Naive thymus-derived CD4-positive, alpha-beta T cell (primary cell): ENCODE measurements around the gene LHX4. TPM values are rescaled to one million over a fixed set of nuclear protein-coding genes. Genes with fewer than 3 reads are reported as not detected.

Experiments
- ATAC-seq: fragments of 150-1000 bp; cut with Tn5 transposase; 2 replicates; pipeline ENCODE4 v1.10.0; 2021; ENCODE audit warnings: mild to moderate bottlenecking, moderate library complexity
- CTCF ChIA-PET: fragments of 350-600 bp; sonication (Branson Sonifier 250); formaldehyde crosslinking; loops from one replicate; lab custom pipeline; 2021; ENCODE audit warnings: antibody characterized with exemption; lab: Charles Lee
- POLR2A ChIA-PET: fragments of 350-600 bp; sonication (Branson Sonifier 250); formaldehyde crosslinking; loops from one replicate; lab custom pipeline; 2021; ENCODE audit warnings: antibody characterized with exemption, inconsistent platforms; lab: Charles Lee
- DNase-seq, 9 donors: peaks; one replicate each; pipeline versions ENCODE4 v3.0.0 to v3.0.0-alpha.2; 2020 to 2022; ENCODE audit warnings: mixed read lengths in 1 of 9
- H3K27ac ChIP-seq: one replicate; pipeline ENCODE4 v1.7.0; 2013; ENCODE audit warnings: mild to moderate bottlenecking, low read depth, low read length, moderate library complexity
- H3K27me3 ChIP-seq, 2 donors: one replicate each; pipeline ENCODE4 v1.7.0; 2013; ENCODE audit warnings: low read length in 2 of 2, mild to moderate bottlenecking in 2 of 2, moderate library complexity in 2 of 2; ENCODE audit not compliant: control insufficient read depth in 2 of 2, insufficient read depth in 2 of 2
- H3K36me3 ChIP-seq, 3 experiments: 1 replicate in 2 of 3; 2 replicates in 1 of 3; pipeline ENCODE4 v1.7.0; 2013; ENCODE audit warnings: low read length in 3 of 3, mild to moderate bottlenecking in 3 of 3, moderate library complexity in 1 of 3; ENCODE audit not compliant: insufficient read depth in 3 of 3, control insufficient read depth in 2 of 3
- H3K4me1 ChIP-seq, 2 donors: one replicate each; pipeline ENCODE4 v1.7.0; 2013; ENCODE audit warnings: low read length in 2 of 2, mild to moderate bottlenecking in 2 of 2, moderate library complexity in 1 of 2; ENCODE audit not compliant: control insufficient read depth in 2 of 2, insufficient read depth in 2 of 2
- H3K4me3 ChIP-seq: 2 replicates; pipeline ENCODE4 v1.7.0; 2013; ENCODE audit warnings: mild to moderate bottlenecking, low read length
- H3K9me3 ChIP-seq, 3 experiments: 1 replicate in 2 of 3; 2 replicates in 1 of 3; pipeline ENCODE4 v1.7.0; 2013; ENCODE audit warnings: low read length in 3 of 3; ENCODE audit not compliant: control insufficient read depth in 2 of 3
- H3K27ac Mint-ChIP-seq, 9 donors: one replicate each; pipeline ENCODE4 v1.8.0; 2020 to 2022; ENCODE audit warnings: mixed read lengths in 9 of 9, mild to moderate bottlenecking in 8 of 9, moderate library complexity in 5 of 9, inconsistent platforms in 2 of 9
- H3K27me3 Mint-ChIP-seq, 5 donors: one replicate each; pipeline ENCODE4 v1.8.0; 2021 to 2022; ENCODE audit warnings: mixed read lengths in 5 of 5, mild to moderate bottlenecking in 1 of 5
- H3K36me3 Mint-ChIP-seq, 5 donors: one replicate each; pipeline ENCODE4 v1.8.0; 2020 to 2022; ENCODE audit warnings: mixed read lengths in 5 of 5, mild to moderate bottlenecking in 3 of 5, inconsistent platforms in 1 of 5
- H3K4me1 Mint-ChIP-seq, 7 donors: one replicate each; pipeline ENCODE4 v1.8.0; 2020 to 2022; ENCODE audit warnings: mixed read lengths in 7 of 7, mild to moderate bottlenecking in 3 of 7, inconsistent platforms in 1 of 7
- H3K4me3 Mint-ChIP-seq, 10 donors: one replicate each; pipeline ENCODE4 v1.8.0; 2020 to 2022; ENCODE audit warnings: mild to moderate bottlenecking in 10 of 10, mixed read lengths in 10 of 10, moderate library complexity in 6 of 10, inconsistent platforms in 2 of 10
- H3K9me3 Mint-ChIP-seq, 11 donors: one replicate each; pipeline ENCODE4 v1.8.0; 2020 to 2022; ENCODE audit warnings: mixed read lengths in 11 of 11, mild to moderate bottlenecking in 4 of 11, inconsistent platforms in 1 of 11, moderate library complexity in 1 of 11
- intact Hi-C, 2 donors: fragments of 100-400 bp; cut with micrococcal nuclease; formaldehyde crosslinking; loops; one replicate each; pipeline ENCODE4 v1.15.1; 2023
- polyA plus RNA-seq, 2 donors: library from polyadenylated mRNA; unstranded; fragments of 300-500 nt; fragmentation: Illumina TruSeq; gene quantifications; one replicate each; pipeline ENCODE4 v1.2.3, GENCODE V29; 2021
- total RNA-seq, 6 experiments: library from RNA in 5 of 6; stranded (reverse) in 5 of 6; gene quantifications; 1 replicate in 5 of 6; 2 replicates in 1 of 6; pipeline ENCODE4 v1.2.3 and lab custom pipeline; 2021 to 2026

The LHX4 gene
- total and polyA plus RNA-seq, 7 experiments from 2014 or later, result 0.07 to 0.58 (median 0.24) TPM; not detected in 4

DNA sequence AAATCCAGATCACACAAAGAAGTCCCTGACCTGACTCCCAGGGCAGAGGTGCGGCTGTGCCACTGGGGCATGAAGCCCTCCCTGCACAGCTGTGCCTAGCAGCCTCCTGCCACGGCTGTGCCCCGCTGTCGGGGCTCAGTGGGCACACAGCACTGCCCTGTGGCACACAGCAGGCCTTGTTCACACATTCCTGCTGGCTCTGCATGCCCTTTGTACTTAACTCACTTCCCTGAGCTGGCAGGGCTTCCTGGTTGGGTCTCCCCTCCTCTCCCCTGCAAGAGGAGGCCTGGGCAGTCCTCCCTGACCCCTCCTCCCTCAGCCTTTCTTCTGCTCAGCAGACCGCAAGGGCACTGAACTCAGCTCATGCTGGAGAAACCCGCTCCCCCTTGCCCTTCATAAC, 14.8 kb downstream of the LHX4 start:
- peaks cover 0 to 4% of the 10 kb centered on the region in 2 donors for H3K27me3 ChIP-seq
- no peaks in the 10 kb centered on the region for H3K4me1 ChIP-seq
- Mint-ChIP-seq H3K27ac (no peak overlapping the region), H3K27me3 (peaks cover 37 to 67% (median 51%) of the 10 kb centered on the region in 5 donors), H3K4me3 (no peak overlapping the region), H3K36me3 (no peaks in the 10 kb centered on the region), H3K9me3 (peaks cover 0 to 2% (median 0%) of the 10 kb centered on the region in 11 donors), H3K4me1 (peaks cover 0 to 2% (median 0%) of the 10 kb centered on the region in 7 donors)
- intact Hi-C loops, result no loop called here
- no peak for DNase-seq
- no peaks in the 10 kb centered on the region for H3K9me3 ChIP-seq
- no peak for ATAC-seq
- no peak overlapping the region for H3K27ac ChIP-seq
- no peak overlapping the region for H3K4me3 ChIP-seq
- H3K36me3 ChIP-seq, result no peaks in the 10 kb centered on the region
- POLR2A ChIA-PET, result no interaction called here
- CTCF ChIA-PET, result no interaction called here

DNA sequence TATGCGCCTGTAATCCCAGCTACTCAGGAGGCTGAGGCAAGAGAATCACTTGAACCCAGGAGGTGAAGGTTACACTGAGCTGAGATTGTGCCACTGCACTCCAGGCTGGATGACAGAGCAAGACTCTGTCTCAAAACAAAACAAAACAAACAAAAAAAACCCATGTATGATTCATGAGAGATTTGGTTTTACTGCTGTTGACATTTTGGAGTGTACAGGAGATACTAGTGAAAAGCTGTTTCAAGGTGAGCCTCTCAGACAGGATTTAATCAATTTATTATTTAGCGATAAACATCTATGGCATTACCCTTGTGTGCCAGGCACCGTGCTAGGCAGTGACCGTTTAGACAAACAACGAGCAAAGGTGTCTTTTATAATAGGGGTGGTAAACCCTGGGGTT, 16.5 kb downstream of the LHX4 start:
- no peaks in the 10 kb centered on the region for H3K27me3 ChIP-seq
- no peaks in the 10 kb centered on the region for H3K36me3 ChIP-seq
- H3K4me1 Mint-ChIP-seq, result peaks cover 0 to 4% (median 0%) of the 10 kb centered on the region in 7 donors
- H3K27ac Mint-ChIP-seq, result no peak overlapping the region
- no peak overlapping the region for H3K4me3 Mint-ChIP-seq
- H3K36me3 Mint-ChIP-seq, result no peaks in the 10 kb centered on the region
- no peaks in the 10 kb centered on the region for H3K4me1 ChIP-seq
- ChIA-PET CTCF (no interaction called here), POLR2A (no interaction called here)
- H3K9me3 ChIP-seq, result no peaks in the 10 kb centered on the region
- intact Hi-C loops, result no loop called here
- peaks cover 20 to 65% (median 44%) of the 10 kb centered on the region in 5 donors for H3K27me3 Mint-ChIP-seq
- H3K9me3 Mint-ChIP-seq, result no peaks in the 10 kb centered on the region
- no peak overlapping the region for H3K4me3 ChIP-seq
- no peak for ATAC-seq
- H3K27ac ChIP-seq, result no peak overlapping the region
- DNase-seq, result no peak

DNA sequence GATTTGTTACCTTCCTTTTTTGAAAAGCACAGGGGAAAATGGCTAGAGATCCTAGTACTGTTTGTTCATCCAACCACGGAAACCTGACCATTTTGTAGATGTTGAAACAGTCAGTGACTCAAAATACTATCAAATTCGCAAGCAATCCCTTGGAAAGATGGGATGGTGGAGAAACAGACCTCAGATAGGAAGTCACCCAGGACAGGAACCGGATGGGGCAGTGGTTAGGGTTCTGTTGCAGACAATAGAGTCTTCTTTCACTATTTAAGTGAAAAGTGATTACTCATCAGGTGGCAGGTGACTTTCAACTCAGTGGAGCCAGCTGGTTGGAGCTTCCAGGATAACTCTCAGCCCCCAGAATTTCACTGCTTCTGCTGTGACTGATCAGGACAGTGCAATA, 17.0 kb downstream of the LHX4 start:
- Mint-ChIP-seq H3K27me3 (peaks cover 16 to 65% (median 44%) of the 10 kb centered on the region in 5 donors), H3K36me3 (no peaks in the 10 kb centered on the region), H3K9me3 (no peaks in the 10 kb centered on the region), H3K4me1 (peaks cover 0 to 4% (median 0%) of the 10 kb centered on the region in 7 donors), H3K4me3 (no peak overlapping the region), H3K27ac (no peak overlapping the region)
- ATAC-seq, result no peak
- ChIA-PET POLR2A (no interaction called here), CTCF (interaction anchor here (0.5 to 1.1 kb wide), 2 partner anchors 231 to 707 kb away, joined by 3 to 8 read pairs; no protein-coding TSS in a partner anchor)
- no peaks in the 10 kb centered on the region for H3K4me1 ChIP-seq
- no peaks in the 10 kb centered on the region for H3K36me3 ChIP-seq
- no peak for DNase-seq
- no peaks in the 10 kb centered on the region for H3K27me3 ChIP-seq
- intact Hi-C loops, result no loop called here
- no peak overlapping the region for H3K4me3 ChIP-seq
- H3K9me3 ChIP-seq, result no peaks in the 10 kb centered on the region
- no peak overlapping the region for H3K27ac ChIP-seq

DNA sequence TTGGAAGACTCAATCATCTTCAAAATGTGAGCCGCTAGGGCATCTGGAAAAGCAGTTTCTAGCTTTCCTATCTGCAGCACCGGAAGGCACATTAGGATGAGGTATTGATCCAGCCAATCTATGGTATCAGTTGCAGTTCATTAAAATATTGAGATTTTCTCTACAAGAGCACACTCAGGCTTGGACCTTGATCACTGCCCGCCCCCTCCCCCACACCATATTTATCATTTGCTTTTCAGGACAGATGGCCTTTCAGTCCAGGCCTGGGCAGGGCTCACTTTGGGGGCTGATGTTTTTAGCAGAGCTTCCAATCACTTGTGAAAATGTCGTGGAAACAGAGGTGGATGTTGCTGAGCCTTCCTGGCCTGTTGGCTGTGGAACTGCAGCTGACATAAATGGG, 17.5 kb downstream of the LHX4 start:
- Mint-ChIP-seq H3K4me1 (peaks cover 0 to 4% (median 0%) of the 10 kb centered on the region in 7 donors), H3K27me3 (peaks cover 12 to 65% (median 42%) of the 10 kb centered on the region in 5 donors), H3K9me3 (no peaks in the 10 kb centered on the region), H3K4me3 (no peak overlapping the region), H3K36me3 (no peaks in the 10 kb centered on the region), H3K27ac (no peak overlapping the region)
- CTCF ChIA-PET, result interaction anchor here (0.5 to 1.1 kb wide), 2 partner anchors 230 to 707 kb away, joined by 3 to 8 read pairs; no protein-coding TSS in a partner anchor
- ATAC-seq (no peak), DNase-seq (no peak)
- Histone ChIP-seq H3K27me3 (peaks cover 0 to 2% of the 10 kb centered on the region in 2 donors), H3K4me1 (no peaks in the 10 kb centered on the region), H3K9me3 (no peaks in the 10 kb centered on the region), H3K27ac (no peak overlapping the region), H3K4me3 (no peak overlapping the region), H3K36me3 (no peaks in the 10 kb centered on the region)
- POLR2A ChIA-PET, result no interaction called here
- intact Hi-C loops, result no loop called here

DNA sequence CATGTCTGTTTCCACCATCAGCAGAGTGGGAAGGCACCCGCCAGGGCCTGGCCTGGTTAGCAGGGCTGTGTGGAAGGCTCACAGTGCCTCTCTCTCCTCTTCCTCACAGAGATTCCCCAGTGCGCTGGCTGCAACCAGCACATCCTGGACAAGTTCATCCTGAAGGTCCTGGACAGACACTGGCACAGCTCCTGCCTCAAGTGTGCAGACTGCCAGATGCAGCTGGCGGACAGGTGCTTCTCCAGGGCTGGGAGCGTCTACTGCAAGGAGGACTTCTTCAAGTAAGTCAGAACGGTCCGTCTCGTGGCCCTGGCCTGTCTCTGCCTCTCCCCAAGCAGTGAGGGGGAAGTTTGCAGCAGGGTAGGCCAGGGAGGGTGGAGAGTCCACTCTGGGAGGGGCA, 18.1 kb downstream of the LHX4 start:
- no peaks in the 10 kb centered on the region for H3K36me3 ChIP-seq
- ATAC-seq (no peak), DNase-seq (no peak)
- Mint-ChIP-seq H3K4me1 (peaks cover 0 to 4% (median 0%) of the 10 kb centered on the region in 7 donors), H3K4me3 (no peak overlapping the region), H3K27ac (no peak overlapping the region), H3K27me3 (peaks cover 6 to 66% (median 42%) of the 10 kb centered on the region in 5 donors), H3K9me3 (no peaks in the 10 kb centered on the region), H3K36me3 (no peaks in the 10 kb centered on the region)
- no peak overlapping the region for H3K4me3 ChIP-seq
- no peak overlapping the region for H3K27ac ChIP-seq
- no peaks in the 10 kb centered on the region for H3K4me1 ChIP-seq
- H3K27me3 ChIP-seq, result peaks cover 0 to 6% of the 10 kb centered on the region in 2 donors
- intact Hi-C loops, result no loop called here
- CTCF ChIA-PET, result no interaction called here
- POLR2A ChIA-PET, result no interaction called here
- no peaks in the 10 kb centered on the region for H3K9me3 ChIP-seq

DNA sequence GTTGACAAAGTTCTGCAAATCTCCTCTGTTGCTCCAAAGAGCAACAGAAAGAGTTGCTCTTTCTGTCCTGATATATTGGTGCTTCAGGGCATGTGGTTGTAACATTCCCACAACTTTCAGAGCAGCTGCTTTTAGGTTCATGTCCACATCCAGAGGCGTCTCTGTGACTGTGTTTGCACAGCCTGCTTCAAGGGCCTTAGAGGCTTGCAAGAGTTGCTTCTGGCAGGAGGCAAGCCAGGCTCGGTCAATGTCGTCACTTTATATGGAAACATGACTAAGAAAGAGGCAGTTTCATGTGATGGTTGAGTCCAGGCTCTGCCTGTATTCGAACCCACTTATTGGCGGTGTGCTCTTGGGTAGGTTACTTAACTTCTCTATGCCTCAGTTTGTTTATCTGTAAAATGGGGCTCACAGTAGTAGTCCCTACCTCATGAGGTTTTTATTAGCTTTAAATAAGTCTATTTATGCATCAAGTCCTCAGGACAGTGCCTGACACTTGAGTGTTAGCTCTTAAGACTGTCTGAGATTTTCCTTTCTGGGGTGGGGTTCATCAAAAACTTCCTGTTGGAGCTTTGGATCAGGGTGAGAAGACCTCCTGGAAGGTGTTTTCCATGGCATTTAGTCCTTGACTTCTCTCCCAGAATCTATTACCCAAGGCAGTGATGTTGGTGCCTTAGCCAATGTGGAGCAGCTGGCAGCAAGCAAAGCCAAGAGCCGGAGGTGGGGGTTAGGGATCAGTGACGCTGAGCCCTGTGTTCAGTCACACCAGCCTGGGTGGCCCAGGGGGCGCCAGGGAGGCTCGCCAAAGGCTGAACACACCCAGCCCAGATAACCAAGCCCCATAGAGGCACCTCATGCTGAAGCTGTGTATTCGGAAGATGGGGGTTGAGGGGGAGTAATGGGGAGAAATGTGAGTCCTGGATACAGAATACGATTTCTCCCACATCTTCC, 18.9 kb downstream of the LHX4 start:
- Histone ChIP-seq H3K36me3 (no peaks in the 10 kb centered on the region), H3K4me1 (no peaks in the 10 kb centered on the region), H3K27ac (no peak overlapping the region), H3K9me3 (no peaks in the 10 kb centered on the region), H3K4me3 (no peak overlapping the region), H3K27me3 (peaks cover 0 to 6% of the 10 kb centered on the region in 2 donors)
- ChIA-PET CTCF (interaction anchor here (1.1 kb wide), 1 partner anchor 229 kb away, joined by 3 read pairs; no protein-coding TSS in a partner anchor), POLR2A (no interaction called here)
- no peak for ATAC-seq
- peaks cover 6 to 64% (median 45%) of the 10 kb centered on the region in 5 donors for H3K27me3 Mint-ChIP-seq
- intact Hi-C loops, result no loop called here
- no peaks in the 10 kb centered on the region for H3K9me3 Mint-ChIP-seq
- DNase-seq, result no peak
- no peaks in the 10 kb centered on the region for H3K36me3 Mint-ChIP-seq
- H3K27ac Mint-ChIP-seq, result no peak overlapping the region
- H3K4me1 Mint-ChIP-seq, result peaks cover 0 to 4% (median 0%) of the 10 kb centered on the region in 7 donors
- no peak overlapping the region for H3K4me3 Mint-ChIP-seq
